ENCODE measurements around the gene ZNF407. TPM values are rescaled to one million over a fixed set of nuclear protein-coding genes. Genes with fewer than 3 reads are reported as not detected.

ZNF407 gene
- total RNA-seq, 1 donor from 2014 or later, result 14.2 TPM

GRCh38 chr18:75054046-75054445 lies 456.4 kb downstream of the ZNF407 start:
- no peak for TF ChIP-seq CTCF (IDR thresholded peaks at IDR 0.05)
- Mint-ChIP-seq H3K27me3 (ENCODE audit: unreplicated experiment) (no peaks in the 10 kb centered on the region), H3K36me3 (ENCODE audit: unreplicated experiment) (no peaks in the 10 kb centered on the region), H3K9me3 (ENCODE audit: unreplicated experiment) (no peaks in the 10 kb centered on the region), H3K4me1 (ENCODE audit: unreplicated experiment) (no peaks in the 10 kb centered on the region), H3K4me3 (ENCODE audit: unreplicated experiment) (no peak overlapping the region), H3K27ac (ENCODE audit: unreplicated experiment) (no peak overlapping the region)
- no peak for DNase-seq (ENCODE audit: extremely low spot score, unreplicated experiment)

GRCh38 chr18:75054611-75055010 lies 456.9 kb downstream of the ZNF407 start:
- no peak for DNase-seq (ENCODE audit: extremely low spot score, unreplicated experiment)
- no peak overlapping the region for H3K27ac Mint-ChIP-seq (ENCODE audit: unreplicated experiment)
- no peaks in the 10 kb centered on the region for H3K9me3 Mint-ChIP-seq (ENCODE audit: unreplicated experiment)
- no peak for TF ChIP-seq CTCF (IDR thresholded peaks at IDR 0.05)
- H3K4me3 Mint-ChIP-seq (ENCODE audit: unreplicated experiment), result no peak overlapping the region
- no peaks in the 10 kb centered on the region for H3K36me3 Mint-ChIP-seq (ENCODE audit: unreplicated experiment)
- no peaks in the 10 kb centered on the region for H3K27me3 Mint-ChIP-seq (ENCODE audit: unreplicated experiment)
- no peaks in the 10 kb centered on the region for H3K4me1 Mint-ChIP-seq (ENCODE audit: unreplicated experiment)

GRCh38 chr18:75057169-75057960 lies 459.7 kb downstream of the ZNF407 start:
- TF ChIP-seq CTCF (IDR thresholded peaks at IDR 0.05), result no peak
- no peaks in the 10 kb centered on the region for H3K27me3 Mint-ChIP-seq (ENCODE audit: unreplicated experiment)
- H3K9me3 Mint-ChIP-seq (ENCODE audit: unreplicated experiment), result no peaks in the 10 kb centered on the region
- H3K27ac Mint-ChIP-seq (ENCODE audit: unreplicated experiment), result no peak overlapping the region
- no peaks in the 10 kb centered on the region for H3K4me1 Mint-ChIP-seq (ENCODE audit: unreplicated experiment)
- no peak overlapping the region for H3K4me3 Mint-ChIP-seq (ENCODE audit: unreplicated experiment)
- H3K36me3 Mint-ChIP-seq (ENCODE audit: unreplicated experiment), result no peaks in the 10 kb centered on the region
- no peak for DNase-seq (ENCODE audit: extremely low spot score, unreplicated experiment)

GRCh38 chr18:75060185-75060584 lies 462.5 kb downstream of the ZNF407 start:
- Mint-ChIP-seq H3K27ac (ENCODE audit: unreplicated experiment) (no peak overlapping the region), H3K27me3 (ENCODE audit: unreplicated experiment) (no peaks in the 10 kb centered on the region), H3K36me3 (ENCODE audit: unreplicated experiment) (peaks cover 4% of the 10 kb centered on the region), H3K9me3 (ENCODE audit: unreplicated experiment) (no peaks in the 10 kb centered on the region), H3K4me3 (ENCODE audit: unreplicated experiment) (no peak overlapping the region), H3K4me1 (ENCODE audit: unreplicated experiment) (no peaks in the 10 kb centered on the region)
- no peak for DNase-seq (ENCODE audit: extremely low spot score, unreplicated experiment)
- no peak for TF ChIP-seq CTCF (IDR thresholded peaks at IDR 0.05)

GRCh38 chr18:75062297-75062886 lies 464.7 kb downstream of the ZNF407 start:
- H3K27ac Mint-ChIP-seq (ENCODE audit: unreplicated experiment), result no peak overlapping the region
- H3K4me3 Mint-ChIP-seq (ENCODE audit: unreplicated experiment), result no peak overlapping the region
- TF ChIP-seq CTCF (IDR thresholded peaks at IDR 0.05), result no peak
- no peaks in the 10 kb centered on the region for H3K9me3 Mint-ChIP-seq (ENCODE audit: unreplicated experiment)
- H3K4me1 Mint-ChIP-seq (ENCODE audit: unreplicated experiment), result no peaks in the 10 kb centered on the region
- no peak for DNase-seq (ENCODE audit: extremely low spot score, unreplicated experiment)
- no peaks in the 10 kb centered on the region for H3K27me3 Mint-ChIP-seq (ENCODE audit: unreplicated experiment)
- H3K36me3 Mint-ChIP-seq (ENCODE audit: unreplicated experiment), result peaks cover 4% of the 10 kb centered on the region
